Limb (tissue), 2 donors: ENCODE measurements around the gene GINS1.

Experiments
- DNase-seq, 2 donors: peaks; one replicate each; pipeline ENCODE4 v3.0.0-alpha.2; 2016; ENCODE audit errors: extremely low spot score in 2 of 2

Gene GINS1

DNA sequence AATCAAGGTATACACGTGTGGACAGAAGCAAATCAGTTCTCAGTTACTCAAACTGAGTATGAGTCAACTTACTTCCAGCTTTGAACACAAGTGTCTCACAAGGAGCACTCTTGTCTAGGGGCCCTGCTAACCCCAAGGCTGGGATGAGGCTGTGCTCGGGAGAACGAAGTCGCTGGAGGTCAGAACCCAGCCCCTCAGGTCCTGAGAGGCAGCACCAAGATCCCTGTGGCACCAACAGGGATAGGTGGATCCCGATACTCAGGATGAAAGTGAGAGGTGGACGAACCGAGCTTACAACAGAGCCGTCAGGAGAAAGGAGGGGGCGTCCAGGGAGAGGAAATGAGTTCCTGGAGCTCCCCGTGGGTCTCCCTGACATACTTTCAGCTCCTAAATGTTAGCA is 85.7 kb downstream of the GINS1 start:
- DNase-seq: no peak

DNA sequence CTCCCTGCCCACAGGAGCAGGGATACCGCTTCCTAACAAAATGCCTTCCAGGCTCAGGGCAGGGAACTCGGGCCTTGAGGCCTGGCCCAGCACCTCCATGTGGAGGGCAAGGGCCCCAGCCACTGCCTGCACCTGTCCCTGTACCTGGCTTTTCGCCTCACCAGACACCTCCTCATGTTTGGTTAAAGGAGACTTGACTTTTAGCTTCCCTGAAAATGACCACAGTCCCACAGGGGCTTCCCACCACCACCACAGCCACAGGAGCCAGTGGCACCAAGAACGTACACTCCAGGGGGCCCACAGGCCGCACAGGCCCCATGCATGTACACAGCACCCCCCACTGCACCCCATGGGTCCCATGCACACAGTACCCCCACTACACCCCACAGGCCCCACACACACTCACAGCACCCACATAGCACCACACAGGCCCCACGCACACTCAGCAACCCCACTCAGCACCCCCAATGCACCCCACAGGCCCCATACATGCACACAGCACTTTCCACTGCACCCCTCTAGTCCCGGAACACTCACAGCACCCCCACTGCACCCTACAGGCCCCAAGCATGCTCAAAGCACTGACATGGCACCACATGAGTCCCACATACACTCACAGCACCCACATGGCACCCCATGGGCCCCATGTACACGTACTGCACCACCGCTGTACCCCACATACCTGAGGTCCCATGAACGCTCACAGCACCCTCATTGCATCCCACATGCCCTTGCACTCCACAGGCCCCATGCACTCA is 86.5 kb downstream of the GINS1 start:
- no peak for DNase-seq

DNA sequence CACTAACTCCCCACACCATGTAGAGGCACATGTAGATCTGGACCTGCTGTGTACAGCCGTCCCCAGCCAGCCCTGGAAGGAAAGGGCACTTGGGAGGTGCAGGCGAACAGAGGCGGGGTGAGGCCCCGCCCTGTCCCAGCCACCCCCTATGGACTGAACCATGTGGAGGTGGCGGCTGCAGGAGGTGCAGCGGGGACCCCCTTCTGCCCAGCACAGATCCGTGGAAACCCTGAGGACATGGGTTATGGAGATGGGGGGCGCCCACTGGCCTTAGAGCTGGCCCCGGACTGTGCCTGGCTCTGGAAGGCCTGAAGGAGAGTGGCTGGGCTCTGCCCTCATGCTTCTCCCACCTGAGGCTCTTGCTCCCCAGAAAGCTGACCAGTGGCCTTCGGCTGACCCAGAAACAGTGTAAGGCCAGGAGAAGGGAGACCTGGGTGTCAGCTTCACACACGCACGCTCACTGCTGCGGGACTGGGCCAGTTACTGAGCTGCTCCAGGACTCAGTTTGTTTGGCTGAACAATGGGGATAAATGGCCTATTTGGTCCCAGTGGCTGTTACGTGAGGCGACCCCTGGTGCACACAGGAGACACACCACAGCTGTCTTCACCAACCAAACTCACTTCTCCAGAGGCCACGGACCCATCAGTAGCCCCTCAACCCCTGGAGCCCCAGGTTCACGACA is 87.2 kb downstream of the GINS1 start:
- no peak for DNase-seq

DNA sequence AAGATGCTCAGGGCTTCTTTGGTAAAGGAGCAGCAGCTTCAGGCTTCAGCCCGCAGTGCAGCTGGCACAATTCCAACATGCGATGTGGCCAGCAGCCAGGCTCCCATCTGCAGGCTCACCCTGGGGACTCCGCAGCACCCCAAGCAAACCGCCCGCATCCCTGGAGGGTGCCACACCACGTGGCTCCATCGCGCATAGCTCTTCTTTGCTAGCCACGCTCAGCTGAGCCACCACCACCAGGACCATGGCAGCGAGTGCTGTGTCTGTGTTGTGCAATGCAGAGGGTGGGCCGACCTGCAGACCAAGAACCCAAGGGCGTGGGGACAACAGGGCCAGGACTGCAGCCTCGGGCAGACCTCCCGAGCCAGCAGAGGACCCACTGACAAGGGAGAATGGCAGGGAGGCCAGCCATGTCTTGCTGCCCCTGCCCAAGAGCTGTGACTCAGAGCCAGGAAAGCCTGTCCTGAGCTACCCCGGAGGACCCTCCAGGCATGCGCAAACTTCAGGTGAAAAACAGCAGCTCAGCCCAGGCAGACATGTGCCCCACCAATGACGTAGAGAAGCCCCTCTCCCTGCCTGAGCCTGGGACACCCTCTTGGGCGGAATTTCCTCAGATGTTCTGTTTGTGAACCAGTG is 87.8 kb downstream of the GINS1 start:
- no peak for DNase-seq

DNA sequence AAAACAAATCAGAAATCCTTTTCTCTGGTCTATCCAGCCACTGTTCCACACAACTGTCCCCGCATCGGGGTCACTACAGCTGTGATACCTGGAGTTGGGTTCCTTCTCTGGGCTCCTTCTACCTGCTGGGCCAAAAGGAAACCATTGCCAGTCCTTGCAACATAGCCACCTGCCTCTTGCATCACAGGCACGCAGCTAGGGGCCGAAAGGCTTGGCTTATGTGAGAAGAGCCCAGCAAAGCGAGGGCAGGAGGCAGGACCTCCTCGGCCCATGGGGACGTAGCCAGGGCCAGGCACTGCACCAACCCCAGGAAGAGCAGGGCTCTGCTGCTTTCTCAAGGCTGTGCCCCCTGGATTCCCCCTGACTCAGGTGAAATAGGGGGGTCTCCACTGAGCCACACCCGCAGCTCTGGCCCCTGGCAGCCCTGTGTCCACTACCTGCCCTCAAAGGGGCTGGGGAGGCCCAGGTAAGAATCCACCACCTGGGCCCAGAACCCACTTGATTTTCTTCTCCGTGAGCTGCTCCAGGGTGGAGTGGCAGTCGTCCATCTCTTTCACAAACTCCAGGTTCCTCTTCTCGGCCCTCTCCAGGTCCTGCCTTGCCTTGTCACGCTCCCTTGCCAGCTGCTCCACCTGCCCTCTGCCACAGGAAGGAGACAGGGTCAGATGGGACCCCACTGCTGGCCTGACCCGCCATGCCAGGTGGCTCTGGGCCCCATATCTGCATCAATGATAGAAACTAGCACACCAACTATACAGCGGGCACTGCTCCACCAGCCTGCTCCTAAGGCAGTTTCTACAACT is 88.9 kb downstream of the GINS1 start:
- DNase-seq: no peak

DNA sequence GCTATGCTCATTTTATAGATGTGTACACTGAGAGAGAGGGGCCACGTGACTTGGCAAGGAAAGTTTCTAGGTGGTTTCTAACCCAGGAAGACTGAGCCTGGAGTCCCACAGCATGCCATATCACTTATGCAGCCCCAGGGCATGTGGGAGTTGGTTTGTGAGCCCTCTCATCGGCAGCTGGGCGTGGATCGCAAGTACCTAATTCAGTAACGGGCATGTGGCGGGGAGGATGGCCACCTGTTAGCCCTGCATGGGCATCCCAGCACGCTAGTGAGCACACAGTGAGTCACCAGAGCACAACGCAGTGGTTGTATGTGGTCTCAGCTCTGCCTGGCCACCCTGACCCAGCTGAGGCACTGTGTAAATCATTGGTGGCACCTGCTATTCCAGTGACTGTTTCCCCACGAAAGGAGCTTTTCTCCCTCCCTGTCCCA is 89.5 kb downstream of the GINS1 start:
- DNase-seq: no peak

DNA sequence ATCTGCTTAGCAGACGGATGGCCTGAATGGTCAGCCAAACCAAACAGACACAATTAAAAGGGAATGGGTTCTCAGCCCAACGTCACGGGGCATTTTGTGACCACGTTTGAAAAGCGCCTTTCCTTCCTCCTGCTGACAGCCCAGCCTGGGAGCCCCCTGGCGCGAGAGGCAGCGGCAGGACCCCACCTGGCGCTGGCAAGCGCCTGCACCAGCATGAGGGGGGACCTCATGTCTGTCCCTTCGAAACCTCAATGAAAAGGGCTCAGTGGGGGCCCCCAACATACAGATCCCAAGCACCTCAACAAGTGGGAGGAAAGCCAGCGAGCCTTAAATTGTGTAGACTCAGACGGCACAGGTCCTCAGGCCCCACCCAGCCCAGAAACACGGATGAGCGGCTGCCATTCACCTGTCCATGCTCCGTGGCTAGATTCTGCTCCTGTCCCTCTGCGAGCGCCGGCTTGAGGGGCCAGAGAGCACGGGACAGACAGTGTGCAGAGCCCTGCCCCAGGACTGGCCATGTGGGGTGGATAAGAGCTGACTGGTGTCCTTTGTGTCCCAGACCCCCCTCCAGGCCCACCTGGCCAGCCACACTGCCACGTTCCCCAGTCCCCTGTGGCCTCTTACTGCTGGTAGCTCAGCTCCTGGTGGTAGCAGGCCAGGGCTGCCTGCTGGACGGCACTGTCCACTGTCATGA is 90.3 kb downstream of the GINS1 start:
- DNase-seq: no peak
